Left ventricle myocardium superior (tissue), 1 donor: ENCODE data around the gene DHRSX. TPM values are rescaled to one million over a fixed set of nuclear protein-coding genes. Genes with fewer than 3 reads are reported as not detected.
"Not testable (repeated sequence)": the region's sequence is repeated elsewhere in the genome, so short reads cannot be mapped to it uniquely, and the experiment has no call there.

Experiments
- ATAC-seq: fragments of 200-7000 bp; cut with Tn5 transposase; one replicate; pipeline ENCODE4 v1.9.1; 2020; ENCODE audit warnings: mild to moderate bottlenecking, moderate library complexity
- DNase-seq: peaks from one replicate; pipeline ENCODE4 v3.0.0-alpha.2; 2020
- intact Hi-C: fragments of 100-400 bp; cut with micrococcal nuclease; formaldehyde crosslinking; loops from one replicate; pipeline ENCODE4 v1.11.0; 2022
- total RNA-seq: library from RNA; stranded (reverse); fragmentation: NEBNext Ultra II Directional; extraction: Animal tissue kit (Norgen Biotek cat#: 25700); gene quantifications from one replicate; pipeline ENCODE4 v1.2.1, GENCODE V29; 2021
- donor health status: DM: no; HTN: yes; CAD: no; lungs with severe emphysema.

DHRSX gene
- total RNA-seq, 1 donor from 2014 or later: 38.4 TPM

- intact Hi-C loops, DNase-seq: not testable (repeated sequence)
- peak; percentile 70 for ATAC-seq
Measured at GRCh38 chrX:2481597-2481996, 19.2 kb downstream of the DHRSX start.

GRCh38 chrX:2479982-2480381 lies 20.8 kb downstream of the DHRSX start:
- intact Hi-C loops, DNase-seq, ATAC-seq: not testable (repeated sequence)

GRCh38 chrX:2479420-2479780 lies 21.4 kb downstream of the DHRSX start:
- intact Hi-C loops: no loop called here
- no peak for DNase-seq
- no peak for ATAC-seq

- intact Hi-C loops: no loop called here
- no peak for ATAC-seq
- DNase-seq: no peak
Measured at GRCh38 chrX:2478546-2479419, 22.0 kb downstream of the DHRSX start.

- intact Hi-C loops, DNase-seq, ATAC-seq: not testable (repeated sequence)
Measured at GRCh38 chrX:2477313-2477712, 23.5 kb downstream of the DHRSX start.

- no peak for DNase-seq
- intact Hi-C loops: no loop called here
Measured at GRCh38 chrX:2474963-2475726, 25.6 kb downstream of the DHRSX start.

GRCh38 chrX:2474280-2474962 lies 26.4 kb downstream of the DHRSX start:
- ATAC-seq: no peak
- intact Hi-C loops: no loop called here
- DNase-seq: no peak

More at GRCh38 chrX:2474963-2475726, 25.6 kb downstream of the DHRSX start:
- ATAC-seq: no peak

- intact Hi-C loops, DNase-seq, ATAC-seq: not testable (repeated sequence)
Measured at GRCh38 chrX:2473064-2473463, 27.7 kb downstream of the DHRSX start.

GRCh38 chrX:2471641-2472040 lies 29.1 kb downstream of the DHRSX start:
- ATAC-seq (no peak), DNase-seq (no peak)
- intact Hi-C loops: no loop called here

- DNase-seq, intact Hi-C loops, ATAC-seq: not testable (repeated sequence)
Measured at GRCh38 chrX:2471126-2471525, 29.6 kb downstream of the DHRSX start.

GRCh38 chrX:2469852-2470251 lies 30.9 kb downstream of the DHRSX start:
- ATAC-seq, DNase-seq, intact Hi-C loops: not testable (repeated sequence)

GRCh38 chrX:2469196-2469685 lies 31.5 kb downstream of the DHRSX start:
- DNase-seq (no peak), ATAC-seq (no peak)
- intact Hi-C loops: no loop called here

GRCh38 chrX:2468261-2469195 lies 32.2 kb downstream of the DHRSX start:
- DNase-seq (no peak), ATAC-seq (no peak)
- intact Hi-C loops: no loop called here

- no peak for DNase-seq
- ATAC-seq: no peak
- intact Hi-C loops: no loop called here
Measured at GRCh38 chrX:2466876-2467656, 33.7 kb downstream of the DHRSX start.

GRCh38 chrX:2464677-2465166 lies 36.1 kb downstream of the DHRSX start:
- ATAC-seq (no peak), DNase-seq (no peak)
- intact Hi-C loops: no loop called here

GRCh38 chrX:2463973-2464676 lies 36.7 kb downstream of the DHRSX start:
- ATAC-seq (no peak), DNase-seq (no peak)
- intact Hi-C loops: no loop called here

GRCh38 chrX:2463481-2463880 lies 37.3 kb downstream of the DHRSX start:
- intact Hi-C loops, ATAC-seq, DNase-seq: not testable (repeated sequence)
